GM12878 (cell line): ENCODE measurements around the gene GPC6. TPM values are rescaled to one million over a fixed set of nuclear protein-coding genes. Genes with fewer than 3 reads are reported as not detected.

ENCODE experiments used
- ATAC-seq: fragments of 200-7000 bp; cut with Tn5 transposase; 3 replicates; pipeline ENCODE4 v1.9.1; 2020; ENCODE audit warnings: mild to moderate bottlenecking, moderate library complexity
- BruUV-seq: library from RNA; stranded (reverse); fragments of 400-500 nt; replicated peaks from 2 replicates; lab custom pipeline; 2021; lab: Mats Ljungman, UMichigan
- CTCF ChIA-PET: fragments of 300-600 bp; sonication (Branson Sonifier 250); formaldehyde crosslinking; extraction: SDS; loops from one replicate; lab custom pipeline; 2021; ENCODE audit warnings: inconsistent platforms; lab: Yijun Ruan, JAX
- POLR2A ChIA-PET: fragments of 350-600 bp; formaldehyde crosslinking; extraction: SDS; loops from one replicate; lab custom pipeline; 2021; ENCODE audit warnings: inconsistent platforms; lab: Charles Lee
- RAD21 ChIA-PET: fragments of 300-600 bp; sonication (Branson Sonifier 250); formaldehyde crosslinking; loops from one replicate; lab custom pipeline; 2023; ENCODE audit warnings: antibody characterized with exemption; ENCODE audit not compliant: unreplicated experiment; lab: Charles Lee
- SMC1A ChIA-PET: fragments of 300-600 bp; sonication (Branson Sonifier 250); formaldehyde crosslinking; loops from one replicate; lab custom pipeline; 2023; ENCODE audit not compliant: unreplicated experiment, uncharacterized antibody; lab: Charles Lee
- DNase-seq: peaks from one replicate; pipeline ENCODE4 v3.0.0-alpha.2; 2011; ENCODE audit warnings: low read depth, low spot score
- FAIRE-seq: peaks from 3 replicates; lab custom pipeline; 2011; peaks lifted over from hg19 to GRCh38; lab: Jason Lieb, UNC
- H2AFZ ChIP-seq: 2 replicates; pipeline ENCODE4 v1.6.0; 2011; ENCODE audit warnings: low read depth, low read length, control low read depth; ENCODE audit not compliant: control insufficient read depth
- H3K27ac ChIP-seq: 2 replicates; pipeline ENCODE4 v1.5.1; 2011; ENCODE audit warnings: control low read depth; ENCODE audit not compliant: control insufficient read depth, insufficient read depth
- H3K27me3 ChIP-seq, 2 experiments: replicated peaks in 1 of 2; 2 replicates each; pipeline versions ENCODE4 v1.6.0 to v1.6.1; 2011; ENCODE audit warnings: low read length in 1 of 2; ENCODE audit not compliant: control insufficient read depth in 2 of 2, insufficient read depth in 2 of 2
- H3K36me3 ChIP-seq, 2 experiments: 2 replicates each; pipeline ENCODE4 v1.5.1; 2011; ENCODE audit warnings: low read length in 1 of 2; ENCODE audit not compliant: control insufficient read depth in 2 of 2, insufficient read depth in 2 of 2
- H3K4me1 ChIP-seq: 2 replicates; pipeline ENCODE4 v1.6.1; 2011; ENCODE audit warnings: mild to moderate bottlenecking, low read length, moderate library complexity, mixed read lengths; ENCODE audit not compliant: control insufficient read depth, insufficient read depth
- H3K4me2 ChIP-seq: 2 replicates; pipeline ENCODE4 v1.6.0; 2011; ENCODE audit warnings: control low read depth; ENCODE audit not compliant: control insufficient read depth, insufficient read depth
- H3K4me3 ChIP-seq: fragments of 200-600 bp; sonication (generic); 2 replicates; pipeline ENCODE4 v1.5.1; 2016
- H3K79me2 ChIP-seq: 2 replicates; pipeline ENCODE4 v1.6.0; 2011; ENCODE audit warnings: low read length; ENCODE audit not compliant: control insufficient read depth, insufficient read depth
- H3K9ac ChIP-seq: 2 replicates; pipeline ENCODE4 v1.8.0; 2011; ENCODE audit warnings: low read length, control low read depth, mixed read lengths; ENCODE audit not compliant: control insufficient read depth, insufficient read depth
- H3K9me3 ChIP-seq: replicated peaks from 3 replicates; pipeline ENCODE4 v1.5.1; 2011; ENCODE audit warnings: mild to moderate bottlenecking, low read length; ENCODE audit not compliant: control insufficient read depth, insufficient read depth
- H4K20me1 ChIP-seq: 2 replicates; pipeline ENCODE4 v1.6.0; 2011; ENCODE audit not compliant: control insufficient read depth, insufficient read depth
- ATF3 ChIP-seq: IDR thresholded peaks from 2 replicates; pipeline ENCODE4 v1.6.1; 2011; ENCODE audit warnings: low read depth, mild to moderate bottlenecking, low read length, moderate library complexity, borderline replicate concordance; ENCODE audit errors: extremely low read depth
- BRCA1 ChIP-seq: IDR thresholded peaks from 2 replicates; pipeline ENCODE4 v1.6.1; 2011; ENCODE audit warnings: low read depth, low read length, improper control_type of control experiment
- CBFB ChIP-seq: IDR thresholded peaks from 2 replicates; pipeline ENCODE4 v1.6.1; 2016; ENCODE audit warnings: antibody characterized with exemption, low read depth
- CREM ChIP-seq: IDR thresholded peaks from 2 replicates; pipeline ENCODE4 v1.6.1; 2014; ENCODE audit warnings: antibody characterized with exemption, low read depth
- EP300 ChIP-seq, 2 experiments: fragments of 150-350 bp in 1 of 2; IDR thresholded peaks; 2 replicates each; pipeline ENCODE4 v1.6.1; 2011 to 2012; ENCODE audit warnings: low read depth in 2 of 2, low read length in 2 of 2, borderline replicate concordance in 1 of 2, improper control_type of control experiment in 1 of 2, inconsistent platforms in 1 of 2; ENCODE audit not compliant: control insufficient read depth in 1 of 2
- FOXK2 ChIP-seq: fragments of 450-650 bp; IDR thresholded peaks from 2 replicates; pipeline ENCODE4 v1.6.1; 2017; ENCODE audit warnings: mild to moderate bottlenecking, moderate library complexity
- GABPA ChIP-seq: IDR thresholded peaks from 2 replicates; pipeline ENCODE4 v1.6.1; 2014; ENCODE audit warnings: antibody characterized with exemption, low read depth, mild to moderate bottlenecking, inconsistent platforms
- MAX ChIP-seq: IDR thresholded peaks from 2 replicates; pipeline ENCODE4 v1.6.1; 2012; ENCODE audit warnings: low read depth, low read length, improper control_type of control experiment
- MEF2A ChIP-seq: IDR thresholded peaks from 2 replicates; pipeline ENCODE4 v1.6.1; 2011; ENCODE audit warnings: low read depth, mild to moderate bottlenecking, low read length, moderate library complexity; ENCODE audit not compliant: insufficient read depth
- NFXL1 ChIP-seq: fragments of 450-650 bp; IDR thresholded peaks from 2 replicates; pipeline ENCODE4 v1.6.1; 2017; ENCODE audit warnings: antibody characterized with exemption, mild to moderate bottlenecking, borderline replicate concordance
- PKNOX1 ChIP-seq: fragments of 450-650 bp; IDR thresholded peaks from 2 replicates; pipeline ENCODE4 v1.6.1; 2016; ENCODE audit warnings: mild to moderate bottlenecking
- POLR2AphosphoS2 ChIP-seq: IDR thresholded peaks from 2 replicates; pipeline ENCODE4 v1.6.1; 2011; ENCODE audit warnings: low read depth, mild to moderate bottlenecking, low read length, improper control_type of control experiment, moderate library complexity
- SPI1 ChIP-seq: IDR thresholded peaks from 2 replicates; pipeline ENCODE4 v1.6.1; 2011; ENCODE audit warnings: low read depth, mild to moderate bottlenecking, low read length, moderate library complexity, borderline replicate concordance; ENCODE audit not compliant: insufficient read depth
- ZNF274 ChIP-seq: IDR thresholded peaks from one replicate; pipeline ENCODE4 v1.8.0; 2011; ENCODE audit not compliant: insufficient read length, insufficient read depth
- WGBS: methylation state at CpG from one replicate; pipeline ENCODE4 v1.1.6; 2016; ENCODE audit warnings: low lambda C conversion rate; ENCODE audit not compliant: insufficient replicate concordance, insufficient coverage; ENCODE audit errors: missing lambda C conversion rate; 5-methylcytosine and 5-hydroxymethylcytosine counted together
- in situ Hi-C: fragments of 300-500 bp; cut with MboI; formaldehyde crosslinking; loops from 9 replicates; pipeline ENCODE4 v1.14.3; 2018; ENCODE audit warnings: mixed read lengths
- intact Hi-C: fragments of 100-400 bp; cut with micrococcal nuclease; formaldehyde crosslinking; loops from one replicate; pipeline ENCODE4 v1.14.2; 2022; ENCODE audit not compliant: unreplicated experiment
- polyA plus RNA-seq, 11 experiments: library from polyadenylated mRNA; depleted of rRNA in 4 of 11; unstranded in 6 of 11; stranded (reverse) in 5 of 11; fragments of >200 nt; fragmentation: Nextera tagmentation in 4 of 11; fragmentation: Illumina TruSeq in 1 of 11; extraction: Ambion mirVana in 4 of 11; extraction: Trizol in 1 of 11; gene quantifications; 1 replicate in 1 of 11; 2 replicates in 10 of 11; pipeline versions ENCODE4 v1.2.1 to v1.2.3, GENCODE V29; 2011 to 2016; ENCODE audit warnings: inconsistent platforms in 2 of 11, missing spikeins in 2 of 11, low read depth in 1 of 11
- total RNA-seq, 4 experiments: library from RNA; depleted of rRNA in 3 of 4; stranded (reverse); fragments of >200 nt in 3 of 4; fragmentation: Illumina TruSeq in 1 of 4; extraction: Trizol in 1 of 4; gene quantifications; 2 replicates each; pipeline versions ENCODE4 v1.2.1 to v1.2.3, GENCODE V29; 2013 to 2021

The GPC6 gene
- total and polyA plus RNA-seq, 10 of the 15 experiments (the other 5 are each of a cell fraction or from before 2014, with no cell fraction given) = 0.03 to 0.04 (median 0.03) TPM; not detected in 7

GRCh38 chr13:94053986-94054593 is 827.5 kb downstream of the GPC6 start (continued):
- no peak for TF ChIP-seq SPI1
- TF ChIP-seq, all 136 proteins: peak for 0

GRCh38 chr13:94056362-94056990 is 829.9 kb downstream of the GPC6 start:
- CTCF ChIA-PET = no interaction called here
- H3K79me2 ChIP-seq = no peaks in the 10 kb centered on the region
- POLR2A ChIA-PET = no interaction called here
- intact Hi-C loops = no loop called here
- 3% methylated on average over 4 of the region's 4 CpGs for WGBS
- H4K20me1 ChIP-seq = no peaks in the 10 kb centered on the region
- FAIRE-seq (no peak), ATAC-seq (no peak), DNase-seq (no peak)
- H3K9ac ChIP-seq = no peak overlapping the region
- no peaks in the 10 kb centered on the region for H3K36me3 ChIP-seq
- no peak overlapping the region for H3K4me2 ChIP-seq
- SMC1A ChIA-PET = no interaction called here
- H3K9me3 ChIP-seq = no peaks in the 10 kb centered on the region
- RAD21 ChIA-PET = no interaction called here
- in situ Hi-C loops = no loop called here
- H3K4me3 ChIP-seq = no peak overlapping the region
- TF ChIP-seq FOXK2 (no peak), NFXL1 (no peak), PKNOX1 (no peak), ZNF274 (no peak), ATF3 (no peak), EP300 (IDR thresholded peaks at IDR 0.05; ENCODE audit: borderline replicate concordance in 1 of 2, control insufficient read depth in 1 of 2, low read depth in 2 of 2, low read length in 2 of 2) (no peak), CREM (no peak), MEF2A (no peak), POLR2AphosphoS2 (no peak), GABPA (no peak), BRCA1 (no peak), CBFB (no peak), MAX (no peak)
- no TSS peak for BruUV-seq
- H3K27ac ChIP-seq = no peak overlapping the region
- H3K4me1 ChIP-seq = no peaks in the 10 kb centered on the region
- no peak overlapping the region for H2AFZ ChIP-seq
- H3K27me3 ChIP-seq = no peaks in the 10 kb centered on the region
